ENCODE results near the gene KLK10.

The KLK10 gene

DNA sequence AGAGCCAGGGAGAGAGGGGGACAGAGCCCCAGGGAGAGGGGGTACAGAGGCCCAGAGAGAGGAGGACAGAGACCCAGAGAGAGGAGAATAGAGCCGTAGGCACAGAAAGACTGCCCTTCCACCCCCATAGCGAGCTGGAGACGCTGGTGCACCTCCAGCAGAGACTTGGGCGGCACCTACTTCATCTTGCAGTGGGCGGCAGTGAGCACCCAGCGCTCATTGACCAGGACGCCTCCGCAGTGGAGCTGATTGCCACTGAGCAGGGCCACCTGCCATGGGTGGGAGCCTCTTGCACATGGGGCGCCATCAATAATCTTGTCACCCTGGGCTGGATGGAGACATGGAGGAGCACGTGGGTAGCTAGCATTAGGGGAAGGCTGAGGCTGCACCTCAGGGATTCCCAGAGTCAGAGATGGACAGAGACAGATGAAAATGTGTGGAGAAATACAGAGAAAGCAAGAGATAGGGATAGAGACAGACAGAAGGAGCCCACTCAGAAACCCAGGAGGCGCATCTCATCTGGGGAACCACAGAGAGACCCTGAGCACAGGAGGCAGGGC lies 37.8 kb downstream of the KLK10 start:
- H4K20me1 ChIP-seq (ENCODE audit: insufficient read depth, low read length): no peaks in the 10 kb centered on the region
- no peak overlapping the region for H3K27ac ChIP-seq (ENCODE audit: low read length)
- no peaks in the 10 kb centered on the region for H3K36me3 ChIP-seq (replicated peaks; ENCODE audit: low read depth, low read length)
- TF ChIP-seq EZH2phosphoT487 (IDR thresholded peaks at IDR 0.05; ENCODE audit: low read depth): no peak
- TF ChIP-seq, protein P1, sequence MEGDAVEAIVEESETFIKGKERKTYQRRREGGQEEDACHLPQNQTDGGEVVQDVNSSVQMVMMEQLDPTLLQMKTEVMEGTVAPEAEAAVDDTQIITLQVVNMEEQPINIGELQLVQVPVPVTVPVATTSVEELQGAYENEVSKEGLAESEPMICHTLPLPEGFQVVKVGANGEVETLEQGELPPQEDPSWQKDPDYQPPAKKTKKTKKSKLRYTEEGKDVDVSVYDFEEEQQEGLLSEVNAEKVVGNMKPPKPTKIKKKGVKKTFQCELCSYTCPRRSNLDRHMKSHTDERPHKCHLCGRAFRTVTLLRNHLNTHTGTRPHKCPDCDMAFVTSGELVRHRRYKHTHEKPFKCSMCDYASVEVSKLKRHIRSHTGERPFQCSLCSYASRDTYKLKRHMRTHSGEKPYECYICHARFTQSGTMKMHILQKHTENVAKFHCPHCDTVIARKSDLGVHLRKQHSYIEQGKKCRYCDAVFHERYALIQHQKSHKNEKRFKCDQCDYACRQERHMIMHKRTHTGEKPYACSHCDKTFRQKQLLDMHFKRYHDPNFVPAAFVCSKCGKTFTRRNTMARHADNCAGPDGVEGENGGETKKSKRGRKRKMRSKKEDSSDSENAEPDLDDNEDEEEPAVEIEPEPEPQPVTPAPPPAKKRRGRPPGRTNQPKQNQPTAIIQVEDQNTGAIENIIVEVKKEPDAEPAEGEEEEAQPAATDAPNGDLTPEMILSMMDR (IDR thresholded peaks at IDR 0.05; ENCODE audit: low read depth, low read length): no peak
- no peak overlapping the region for H3K4me2 ChIP-seq (ENCODE audit: low read length)
- H3K4me3 ChIP-seq (ENCODE audit: low read length): no peak overlapping the region
- peaks cover 29% of the 10 kb centered on the region for H3K27me3 ChIP-seq (ENCODE audit: low read depth, low read length)
- H3K9ac ChIP-seq (ENCODE audit: low read length): no peak overlapping the region
- no peak overlapping the region for H2AFZ ChIP-seq (ENCODE audit: low read depth, low read length)
- H3K4me1 ChIP-seq (ENCODE audit: low read length): no peaks in the 10 kb centered on the region
- H3K9me3 ChIP-seq (ENCODE audit: insufficient read depth, low read length): no peaks in the 10 kb centered on the region
- no peaks in the 10 kb centered on the region for H3K79me2 ChIP-seq (ENCODE audit: low read length)

DNA sequence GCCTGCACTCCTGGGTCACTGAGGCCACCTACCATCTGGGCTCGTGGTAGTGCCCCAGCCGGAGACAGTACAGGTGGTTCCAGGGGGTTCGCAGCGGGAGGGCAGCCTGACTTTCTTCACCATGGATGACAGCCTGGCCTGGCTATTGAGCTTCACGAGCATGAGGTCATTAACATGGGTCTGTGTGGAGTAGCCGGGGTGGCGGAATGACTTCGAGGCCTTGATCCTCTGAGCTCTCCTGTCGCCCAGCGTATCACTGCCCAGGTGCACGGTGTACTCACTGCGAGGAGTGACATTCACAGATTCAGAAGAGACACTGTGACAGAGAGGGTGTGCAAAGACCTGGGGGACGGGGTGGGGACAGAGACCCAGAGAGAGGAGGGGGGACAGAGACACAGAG lies 39.3 kb downstream of the KLK10 start:
- Histone ChIP-seq H3K9ac (ENCODE audit: low read length) (no peak overlapping the region), H3K27me3 (ENCODE audit: low read depth, low read length) (peaks cover 30% of the 10 kb centered on the region), H2AFZ (ENCODE audit: low read depth, low read length) (no peak overlapping the region), H4K20me1 (ENCODE audit: insufficient read depth, low read length) (no peaks in the 10 kb centered on the region), H3K4me2 (ENCODE audit: low read length) (no peak overlapping the region), H3K9me3 (ENCODE audit: insufficient read depth, low read length) (no peaks in the 10 kb centered on the region), H3K36me3 (replicated peaks; ENCODE audit: low read depth, low read length) (no peaks in the 10 kb centered on the region), H3K4me1 (ENCODE audit: low read length) (no peaks in the 10 kb centered on the region), H3K27ac (ENCODE audit: low read length) (no peak overlapping the region), H3K79me2 (ENCODE audit: low read length) (no peaks in the 10 kb centered on the region), H3K4me3 (ENCODE audit: low read length) (no peak overlapping the region)
- TF ChIP-seq, protein P1 (IDR thresholded peaks at IDR 0.05; ENCODE audit: low read depth, low read length): no peak
- TF ChIP-seq EZH2phosphoT487 (IDR thresholded peaks at IDR 0.05; ENCODE audit: low read depth): no peak

DNA sequence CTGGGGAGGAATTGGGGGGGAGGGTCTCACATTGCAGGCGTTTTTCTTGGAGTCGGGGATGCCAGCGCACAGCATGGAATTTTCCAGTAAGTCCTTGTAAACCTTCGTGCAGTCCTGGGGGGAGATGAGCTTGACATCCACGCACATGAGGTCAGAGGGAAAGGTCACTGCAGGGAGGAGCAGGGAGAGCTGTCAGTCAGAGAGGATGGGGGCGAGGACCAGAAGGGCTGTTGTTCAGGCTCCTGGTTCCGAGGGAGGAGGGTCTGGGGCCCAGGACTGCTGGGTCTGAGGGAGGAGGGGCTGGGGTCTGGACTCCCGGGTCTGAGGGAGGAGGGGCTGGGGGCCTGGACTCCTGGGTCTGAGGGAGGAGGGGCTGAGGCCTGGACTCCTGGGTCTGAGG lies 39.8 kb downstream of the KLK10 start:
- Histone ChIP-seq H4K20me1 (ENCODE audit: insufficient read depth, low read length) (no peaks in the 10 kb centered on the region), H3K4me3 (ENCODE audit: low read length) (no peak overlapping the region), H3K27ac (ENCODE audit: low read length) (no peak overlapping the region), H3K27me3 (ENCODE audit: low read depth, low read length) (peaks cover 30% of the 10 kb centered on the region), H3K4me1 (ENCODE audit: low read length) (no peaks in the 10 kb centered on the region), H3K9ac (ENCODE audit: low read length) (no peak overlapping the region), H3K36me3 (replicated peaks; ENCODE audit: low read depth, low read length) (no peaks in the 10 kb centered on the region), H3K4me2 (ENCODE audit: low read length) (no peak overlapping the region), H3K9me3 (ENCODE audit: insufficient read depth, low read length) (no peaks in the 10 kb centered on the region), H2AFZ (ENCODE audit: low read depth, low read length) (no peak overlapping the region), H3K79me2 (ENCODE audit: low read length) (no peaks in the 10 kb centered on the region)
- no peak for TF ChIP-seq EZH2phosphoT487 (IDR thresholded peaks at IDR 0.05; ENCODE audit: low read depth)
- TF ChIP-seq, protein P1 (IDR thresholded peaks at IDR 0.05; ENCODE audit: low read depth, low read length): no peak

DNA sequence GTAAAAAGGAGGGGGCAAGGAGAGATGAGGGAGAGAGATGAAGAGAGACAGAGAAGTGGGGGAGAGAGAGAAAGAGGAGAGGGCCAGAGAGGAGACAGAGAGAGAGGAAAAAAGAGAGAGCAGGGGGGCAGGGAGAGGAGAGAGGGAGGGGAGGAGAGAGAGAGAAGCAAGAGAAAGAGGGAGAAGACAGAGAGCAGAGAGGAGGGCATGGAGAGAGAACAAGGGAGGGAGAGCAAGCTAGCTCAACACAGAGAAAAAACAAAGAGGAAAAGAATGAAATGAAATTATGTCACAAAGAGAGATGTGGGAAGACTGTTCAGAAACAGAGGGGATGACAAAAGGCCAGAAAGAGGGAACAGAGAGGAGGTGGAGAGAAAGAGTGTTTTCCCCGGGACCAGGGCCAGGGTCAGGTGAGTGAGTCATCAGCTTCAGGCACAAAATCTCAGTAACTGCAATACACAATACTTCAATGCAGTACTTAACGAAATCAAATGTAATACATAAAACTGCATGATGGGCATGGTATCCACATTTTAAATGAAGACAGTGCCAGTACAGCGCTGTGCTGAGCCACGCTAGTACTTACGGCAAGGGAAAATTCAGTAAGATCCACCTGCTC lies 40.6 kb downstream of the KLK10 start:
- Histone ChIP-seq H3K79me2 (ENCODE audit: low read length) (no peaks in the 10 kb centered on the region), H3K27ac (ENCODE audit: low read length) (no peak overlapping the region), H4K20me1 (ENCODE audit: insufficient read depth, low read length) (no peaks in the 10 kb centered on the region), H3K4me1 (ENCODE audit: low read length) (no peaks in the 10 kb centered on the region), H2AFZ (ENCODE audit: low read depth, low read length) (no peak overlapping the region), H3K36me3 (replicated peaks; ENCODE audit: low read depth, low read length) (no peaks in the 10 kb centered on the region), H3K9me3 (ENCODE audit: insufficient read depth, low read length) (no peaks in the 10 kb centered on the region), H3K27me3 (ENCODE audit: low read depth, low read length) (peaks cover 35% of the 10 kb centered on the region), H3K4me3 (ENCODE audit: low read length) (no peak overlapping the region), H3K4me2 (ENCODE audit: low read length) (no peak overlapping the region), H3K9ac (ENCODE audit: low read length) (no peak overlapping the region)
- TF ChIP-seq, protein P1 (IDR thresholded peaks at IDR 0.05; ENCODE audit: low read depth, low read length): no peak
- TF ChIP-seq EZH2phosphoT487 (IDR thresholded peaks at IDR 0.05; ENCODE audit: low read depth): no peak
